G401 (cell line): ENCODE results near the gene PET100. TPM values are rescaled to one million over a fixed set of nuclear protein-coding genes. Genes with fewer than 3 reads are reported as not detected.
"Not testable (repeated sequence)": the region's sequence is repeated elsewhere in the genome, so short reads cannot be mapped to it uniquely, and the experiment has no call there.

Experiments
- DNase-seq: peaks from one replicate; pipeline ENCODE4 v3.0.0-alpha.2; 2015; ENCODE audit warnings: low spot score
- in situ Hi-C: cut with HindIII; loops from 2 replicates; pipeline ENCODE4 v1.10.0; 2016; ENCODE audit warnings: low sequenced_read_pairs, mixed read lengths
- total RNA-seq: library from RNA; depleted of rRNA; stranded (reverse); fragments of >200 nt; shearing (Covaris generic); gene quantifications from 2 replicates; pipeline ENCODE4 v1.2.3, GENCODE V29; 2014

Gene PET100
- total RNA-seq, 1 experiment from 2014 or later: 31.2 TPM

- no peak for DNase-seq
- in situ Hi-C loops: no loop called here
Observed at GRCh38 chr19:7628589-7629311, 843 bp upstream of the PET100 start.

GRCh38 chr19:7631577-7631976 is 2.0 kb downstream of the PET100 start:
- in situ Hi-C loops: no loop called here
- DNase-seq: no peak

- in situ Hi-C loops: no loop called here
- no peak for DNase-seq
Observed at GRCh38 chr19:7632340-7633203, 3.0 kb downstream of the PET100 start.

GRCh38 chr19:7633698-7634097 is 4.1 kb downstream of the PET100 start, which contains the start of gene PCP2:
Gene PCP2, minus strand, starts transcription at chr19:7633719. Its CDS starts 262 bp downstream, at chr19:7633457.
- in situ Hi-C loops: no loop called here

GRCh38 chr19:7635670-7636069 is 6.1 kb downstream of the PET100 start:
- in situ Hi-C loops: no loop called here
- no peak for DNase-seq

More at GRCh38 chr19:7633698-7634097, 4.1 kb downstream of the PET100 start, which contains the start of gene PCP2:
- DNase-seq: no peak

- in situ Hi-C loops: no loop called here
- no peak for DNase-seq
Observed at GRCh38 chr19:7636317-7636690, 6.7 kb downstream of the PET100 start.

- in situ Hi-C loops: no loop called here
- DNase-seq: no peak
Observed at GRCh38 chr19:7636691-7637373, 7.2 kb downstream of the PET100 start, which contains the start of gene STXBP2. Gene STXBP2, plus strand, starts transcription at chr19:7637110. Its CDS starts 40 bp downstream, at chr19:7637150.

GRCh38 chr19:7637374-7638256 is 8.0 kb downstream of the PET100 start:
- DNase-seq: no peak
- in situ Hi-C loops: no loop called here

GRCh38 chr19:7638802-7639465 is 9.3 kb downstream of the PET100 start:
- in situ Hi-C loops: no loop called here
- no peak for DNase-seq

- in situ Hi-C loops: no loop called here
- no peak for DNase-seq
Observed at GRCh38 chr19:7639863-7640348, 10.3 kb downstream of the PET100 start.

GRCh38 chr19:7640803-7641202 is 11.2 kb downstream of the PET100 start:
- no peak for DNase-seq
- in situ Hi-C loops: no loop called here

- in situ Hi-C loops: no loop called here
- DNase-seq: no peak
Observed at GRCh38 chr19:7641290-7642276, 12.0 kb downstream of the PET100 start.

GRCh38 chr19:7642295-7643030 is 12.9 kb downstream of the PET100 start:
- in situ Hi-C loops: no loop called here
- DNase-seq: no peak

GRCh38 chr19:7643031-7643415 is 13.4 kb downstream of the PET100 start:
- in situ Hi-C loops: no loop called here
- no peak for DNase-seq

- DNase-seq, in situ Hi-C loops: not testable (repeated sequence)
Observed at GRCh38 chr19:7643629-7644549, 14.3 kb downstream of the PET100 start.
